GM23338 (cell line): Measurements from ENCODE around the gene TSPAN4. TPM values are rescaled to one million over a fixed set of nuclear protein-coding genes. Genes with fewer than 3 reads are reported as not detected.
A peak's percentile ranks its signal among the peaks of the same experiment; 100 is the strongest.

ENCODE experiments used
- ATAC-seq: fragments of 200-7000 bp; cut with Tn5 transposase; 3 replicates; pipeline ENCODE4 v1.9.1; 2020
- DNase-seq: peaks from one replicate; pipeline ENCODE4 v3.0.0-alpha.2; 2015; ENCODE audit warnings: low spot score
- H2AFZ ChIP-seq: fragments of 200-600 bp; sonication (generic); 2 replicates; pipeline ENCODE4 v1.8.0; 2016; ENCODE audit warnings: antibody characterized with exemption, mild to moderate bottlenecking, moderate library complexity
- H3F3A ChIP-seq: fragments of 200-600 bp; sonication (generic); replicated peaks from 2 replicates; pipeline ENCODE4 v1.8.0; 2017; ENCODE audit warnings: antibody characterized with exemption, mixed run types, low read depth
- H3K27ac ChIP-seq: fragments of 200-600 bp; sonication (generic); 2 replicates; pipeline ENCODE4 v1.6.1; 2016; ENCODE audit warnings: low read depth
- H3K27me3 ChIP-seq: fragments of 200-600 bp; sonication (generic); 2 replicates; pipeline ENCODE4 v1.8.0; 2016; ENCODE audit warnings: mild to moderate bottlenecking, mixed run types, moderate library complexity; ENCODE audit not compliant: insufficient read depth
- H3K36me3 ChIP-seq: fragments of 200-600 bp; sonication (generic); 2 replicates; pipeline ENCODE4 v1.8.0; 2016; ENCODE audit warnings: mild to moderate bottlenecking; ENCODE audit not compliant: insufficient read depth
- H3K4me1 ChIP-seq: fragments of 200-600 bp; sonication (generic); 2 replicates; pipeline ENCODE4 v1.8.0; 2016; ENCODE audit warnings: mild to moderate bottlenecking, moderate library complexity; ENCODE audit not compliant: insufficient read depth
- H3K4me2 ChIP-seq: fragments of 200-600 bp; sonication (generic); 2 replicates; pipeline ENCODE4 v1.7.1; 2017; ENCODE audit warnings: mixed run types
- H3K4me3 ChIP-seq: fragments of 200-600 bp; sonication (generic); 2 replicates; pipeline ENCODE4 v1.6.1; 2016; ENCODE audit warnings: mixed run types
- H3K79me2 ChIP-seq: fragments of 200-600 bp; sonication (generic); replicated peaks from 2 replicates; pipeline ENCODE4 v1.8.0; 2017; ENCODE audit warnings: mild to moderate bottlenecking; ENCODE audit not compliant: insufficient read depth
- H3K9me2 ChIP-seq: fragments of 200-600 bp; sonication (generic); 2 replicates; pipeline ENCODE4 v1.8.0; 2017; ENCODE audit not compliant: insufficient read depth
- H4K20me1 ChIP-seq: fragments of 200-600 bp; sonication (generic); replicated peaks from 2 replicates; pipeline ENCODE4 v1.8.0; 2017; ENCODE audit warnings: mild to moderate bottlenecking; ENCODE audit not compliant: insufficient read depth
- H3K27ac Mint-ChIP-seq: 2 replicates; pipeline ENCODE4 v1.8.0; 2020; ENCODE audit warnings: inconsistent platforms, mild to moderate bottlenecking, moderate library complexity, mixed read lengths
- H3K27me3 Mint-ChIP-seq: 3 replicates; pipeline ENCODE4 v1.8.0; 2022; ENCODE audit warnings: low read depth, mild to moderate bottlenecking, moderate library complexity, mixed read lengths, inconsistent platforms; ENCODE audit not compliant: insufficient read depth, poor library complexity
- H3K36me3 Mint-ChIP-seq: 3 replicates; pipeline ENCODE4 v1.8.0; 2021; ENCODE audit warnings: low read depth, mild to moderate bottlenecking, inconsistent platforms, moderate library complexity, mixed read lengths
- H3K4me1 Mint-ChIP-seq: 3 replicates; pipeline ENCODE4 v1.8.0; 2020; ENCODE audit warnings: mild to moderate bottlenecking, inconsistent platforms, mixed read lengths
- H3K4me3 Mint-ChIP-seq: 3 replicates; pipeline ENCODE4 v1.8.0; 2021; ENCODE audit warnings: moderate library complexity, mild to moderate bottlenecking, inconsistent platforms, mixed read lengths
- H3K9me3 Mint-ChIP-seq: 3 replicates; pipeline ENCODE4 v1.8.0; 2020; ENCODE audit warnings: moderate library complexity, mild to moderate bottlenecking, inconsistent platforms, mixed read lengths
- CREB1 ChIP-seq: fragments of 250-450 bp; sonication (Bioruptor Pico); IDR thresholded peaks from 2 replicates; pipeline ENCODE4 v1.5.0; 2020; ENCODE audit warnings: low read depth, mild to moderate bottlenecking, moderate library complexity
- EZH2 ChIP-seq: fragments of 200-600 bp; sonication (generic); IDR thresholded peaks from one replicate; pipeline ENCODE4 v1.8.0; 2017; ENCODE audit warnings: antibody characterized with exemption, mild to moderate bottlenecking, low read depth; ENCODE audit not compliant: unreplicated experiment
- EZH2phosphoT487 ChIP-seq: fragments of 200-600 bp; sonication (generic); IDR thresholded peaks from one replicate; pipeline ENCODE4 v1.8.1; 2018; ENCODE audit warnings: antibody characterized with exemption; ENCODE audit not compliant: unreplicated experiment
- JUNB ChIP-seq: IDR thresholded peaks from one replicate; pipeline ENCODE4 v1.6.1; 2016; ENCODE audit warnings: antibody characterized with exemption; ENCODE audit not compliant: unreplicated experiment
- POLR2AphosphoS5 ChIP-seq: IDR thresholded peaks from 2 replicates; pipeline ENCODE4 v1.6.1; 2016; ENCODE audit warnings: antibody characterized with exemption, low read depth
- STAT1 ChIP-seq: IDR thresholded peaks from one replicate; pipeline ENCODE4 v1.6.1; 2016; ENCODE audit warnings: antibody characterized with exemption; ENCODE audit not compliant: unreplicated experiment
- ZNF114 ChIP-seq: fragments of 250-450 bp; sonication (Bioruptor Pico); IDR thresholded peaks from 2 replicates; pipeline ENCODE4 v1.5.0; 2020; ENCODE audit warnings: mild to moderate bottlenecking, moderate library complexity
- ZNF331 ChIP-seq: fragments of 250-450 bp; sonication (Bioruptor Pico); IDR thresholded peaks from 2 replicates; pipeline ENCODE4 v1.5.0; 2020; ENCODE audit warnings: low read depth, mild to moderate bottlenecking, moderate library complexity
- ZNF462 ChIP-seq: fragments of 250-450 bp; sonication (Bioruptor Pico); IDR thresholded peaks from 2 replicates; pipeline ENCODE4 v1.5.0; 2020; ENCODE audit warnings: mild to moderate bottlenecking, moderate library complexity
- polyA plus RNA-seq: library from polyadenylated mRNA; unstranded; fragments of >200 nt; fragmentation: Nextera tagmentation; extraction: Ambion mirVana; gene quantifications from 2 replicates; pipeline ENCODE4 v1.2.1, GENCODE V29; 2016
- total RNA-seq: library from RNA; depleted of rRNA; stranded (reverse); fragments of >200 nt; shearing (Covaris generic); gene quantifications from 2 replicates; pipeline ENCODE4 v1.2.3, GENCODE V29; 2014

The TSPAN4 gene
- total and polyA plus RNA-seq, 2 experiments from 2014 or later: 76.8 to 150 TPM

GRCh38 chr11:826227-826621 is 16.4 kb upstream of the TSPAN4 start (continued):
- TF ChIP-seq CREB1 (CRISPR knock-in tag) (no peak), STAT1 (no peak), EZH2 (no peak), ZNF114 (no peak), ZNF331 (CRISPR knock-in tag) (no peak), EZH2phosphoT487 (no peak), ZNF462 (CRISPR knock-in tag) (no peak)

GRCh38 chr11:826836-827145 is 15.9 kb upstream of the TSPAN4 start:
- DNase-seq (no peak), ATAC-seq (no peak)
- Mint-ChIP-seq H3K27me3 (peaks cover 59% of the 10 kb centered on the region), H3K36me3 (peaks cover 7% of the 10 kb centered on the region; the same call in 1 of the 3 replicates), H3K4me1 (peaks cover 37% of the 10 kb centered on the region), H3K4me3 (peak overlapping the region; percentile 72), H3K27ac (no peak overlapping the region), H3K9me3 (no peaks in the 10 kb centered on the region; the same call in 2 of the 3 replicates)
- no peaks in the 10 kb centered on the region for H3K9me2 ChIP-seq
- H3F3A ChIP-seq: peaks cover 22% of the 10 kb centered on the region
- peaks cover 21% of the 10 kb centered on the region for H3K27me3 ChIP-seq
- peak overlapping the region; percentile 98 for H3K4me2 ChIP-seq
- H4K20me1 ChIP-seq: peaks cover 6% of the 10 kb centered on the region; the same call in 1 of the 2 replicates
- no peaks in the 10 kb centered on the region for H3K36me3 ChIP-seq
- H3K79me2 ChIP-seq: no peaks in the 10 kb centered on the region
- 0 out of 2 replicates have a peak overlapping the region, but pooled peaks have one; percentile 14 for H3K27ac ChIP-seq
- H2AFZ ChIP-seq: peak overlapping the region; percentile 78
- TF ChIP-seq JUNB (no peak), POLR2AphosphoS5 (no peak)
- peak overlapping the region; percentile 82 for H3K4me3 ChIP-seq
- peaks cover 20% of the 10 kb centered on the region for H3K4me1 ChIP-seq
